Transverse colon (tissue), 4 donors: ENCODE measurements around the gene RPTOR. TPM values are rescaled to one million over a fixed set of nuclear protein-coding genes. Genes with fewer than 3 reads are reported as not detected.

ENCODE experiments used
- DNase-seq: peaks from one replicate; pipeline ENCODE4 v3.0.0-alpha.2; 2019
- H3K27ac ChIP-seq, 4 donors: fragments of 200-600 bp; sonication (generic); 2 replicates each; pipeline ENCODE4 v1.5.1; 2016 to 2018; ENCODE audit warnings: inconsistent platforms in 4 of 4
- H3K27me3 ChIP-seq: fragments of 200-600 bp; sonication (generic); 2 replicates; pipeline ENCODE4 v1.5.1; 2017; ENCODE audit warnings: inconsistent platforms
- H3K36me3 ChIP-seq, 4 donors: fragments of 200-600 bp; sonication (generic); 2 replicates each; pipeline ENCODE4 v1.5.1; 2017 to 2019; ENCODE audit warnings: inconsistent platforms in 4 of 4
- H3K4me1 ChIP-seq, 4 donors: fragments of 200-600 bp; sonication (generic); 2 replicates each; pipeline ENCODE4 v1.5.1; 2017 to 2020; ENCODE audit warnings: inconsistent platforms in 4 of 4
- H3K4me3 ChIP-seq, 4 donors: fragments of 200-600 bp; sonication (generic); 1 replicate in 1 of 4; 2 replicates in 3 of 4; pipeline versions ENCODE4 v1.5.1 to v1.6.1; 2017 to 2019; ENCODE audit warnings: inconsistent platforms in 4 of 4
- H3K9me3 ChIP-seq, 2 donors: fragments of 200-600 bp; sonication (generic); 2 replicates each; pipeline ENCODE4 v1.5.1; 2017 to 2019; ENCODE audit warnings: inconsistent platforms in 2 of 2
- EP300 ChIP-seq: sonication (generic); formaldehyde crosslinking; IDR thresholded peaks from one replicate; pipeline ENCODE4 v1.6.1; 2017; ENCODE audit warnings: antibody characterized with exemption, low read depth
- POLR2A ChIP-seq: fragments of 450-650 bp; IDR thresholded peaks from one replicate; pipeline ENCODE4 v1.6.1; 2016; ENCODE audit warnings: antibody characterized with exemption, mild to moderate bottlenecking, moderate library complexity
- POLR2AphosphoS5 ChIP-seq, 3 donors: sonication (generic); formaldehyde crosslinking; IDR thresholded peaks; one replicate each; pipeline ENCODE4 v1.6.1; 2016; ENCODE audit warnings: antibody characterized with exemption in 3 of 3
- WGBS, 2 donors: methylation state at CpG; one replicate each; pipeline ENCODE4 v1.1.5; 2018; ENCODE audit warnings: low coverage in 1 of 2; 5-methylcytosine and 5-hydroxymethylcytosine counted together
- in situ Hi-C, 4 donors: fragments of 200-750 bp; cut with MboI; loops; one replicate each; pipeline versions ENCODE4 v1.15.0 to v1.15.1; 2017; ENCODE audit warnings: low sequenced_read_pairs in 3 of 4, low pct_ligation_motif_present in 1 of 4, low pct_unique_long_range_greater_than_20kb in 1 of 4
- intact Hi-C: fragments of 100-400 bp; cut with DNase I; formaldehyde crosslinking; loops from one replicate; pipeline ENCODE4 v1.15.1; 2023; ENCODE audit warnings: low total_unique reads
- total RNA-seq, 4 donors: library from RNA; depleted of rRNA; stranded (reverse); fragments of >200 nt; gene quantifications; one replicate each; pipeline ENCODE4 v1.1.0, GENCODE V29; 2016
- TF ChIP-seq, protein P1 (sequence below), 5 experiments: fragments of 200-600 bp in 3 of 5; fragments of 450-650 bp in 2 of 5; sonication (generic) in 3 of 5; IDR thresholded peaks; 1 replicate in 2 of 5; 2 replicates in 3 of 5; pipeline ENCODE4 v1.5.1; 2016 to 2017; ENCODE audit warnings: antibody characterized with exemption in 5 of 5, inconsistent platforms in 3 of 5, mild to moderate bottlenecking in 2 of 5, moderate library complexity in 1 of 5

RPTOR gene
- total RNA-seq, 4 donors from 2014 or later: 28.9 to 79.3 (median 48.0) TPM

DNA sequence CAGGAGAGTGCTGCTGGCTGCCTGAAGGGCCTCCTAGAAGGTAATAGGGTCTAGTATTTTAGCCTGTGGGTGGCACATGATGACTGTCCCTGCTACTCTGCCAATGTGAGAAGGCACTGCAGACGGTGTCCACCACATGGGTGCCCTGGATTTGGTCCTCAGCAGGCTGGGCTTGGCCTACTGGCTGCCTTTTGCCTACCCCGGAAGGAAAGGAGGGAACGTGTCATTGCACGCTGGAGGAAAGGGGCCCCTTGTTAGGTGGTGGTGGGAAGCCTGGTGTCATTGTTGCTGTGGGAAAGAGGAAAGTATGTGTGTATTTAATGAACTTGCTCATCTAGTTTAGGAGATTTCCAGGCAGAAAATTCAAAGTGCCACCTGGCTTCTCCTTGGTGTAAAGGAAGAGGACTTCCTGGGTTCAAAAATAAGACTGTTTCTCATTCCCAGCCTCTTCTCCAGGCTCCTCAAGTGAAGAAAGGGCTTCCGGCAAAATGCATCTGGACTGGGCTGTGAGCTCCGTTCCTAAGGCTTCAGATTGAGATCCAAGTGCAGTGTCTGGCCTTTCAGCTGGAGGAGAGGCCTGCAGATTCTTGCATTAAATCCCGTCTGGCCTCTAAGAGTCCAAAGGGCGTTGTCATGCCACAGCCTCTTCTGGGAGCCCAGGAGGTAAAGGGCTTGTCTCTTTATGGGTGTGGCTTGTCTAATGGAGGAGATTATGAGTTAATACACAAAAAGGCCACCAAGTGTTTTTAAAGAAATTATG, 55.1 kb downstream of the RPTOR start:
- in situ Hi-C loops: no loop called here
- Histone ChIP-seq H3K4me3 (no peak overlapping the region), H3K27me3 (no peaks in the 10 kb centered on the region), H3K27ac (peak overlapping the region; percentile 71 to 81 (median 75)), H3K36me3 (no peaks in the 10 kb centered on the region), H3K9me3 (no peaks in the 10 kb centered on the region), H3K4me1 (peaks cover 9 to 47% (median 27%) of the 10 kb centered on the region in 4 donors)
- peak; percentile 75 for DNase-seq
- intact Hi-C loops: no loop called here
- no peak for TF ChIP-seq POLR2A
- peak in 1 of 3 donors; percentile 17 for TF ChIP-seq POLR2AphosphoS5 (IDR thresholded peaks at IDR 0.05)
- TF ChIP-seq, protein P1, sequence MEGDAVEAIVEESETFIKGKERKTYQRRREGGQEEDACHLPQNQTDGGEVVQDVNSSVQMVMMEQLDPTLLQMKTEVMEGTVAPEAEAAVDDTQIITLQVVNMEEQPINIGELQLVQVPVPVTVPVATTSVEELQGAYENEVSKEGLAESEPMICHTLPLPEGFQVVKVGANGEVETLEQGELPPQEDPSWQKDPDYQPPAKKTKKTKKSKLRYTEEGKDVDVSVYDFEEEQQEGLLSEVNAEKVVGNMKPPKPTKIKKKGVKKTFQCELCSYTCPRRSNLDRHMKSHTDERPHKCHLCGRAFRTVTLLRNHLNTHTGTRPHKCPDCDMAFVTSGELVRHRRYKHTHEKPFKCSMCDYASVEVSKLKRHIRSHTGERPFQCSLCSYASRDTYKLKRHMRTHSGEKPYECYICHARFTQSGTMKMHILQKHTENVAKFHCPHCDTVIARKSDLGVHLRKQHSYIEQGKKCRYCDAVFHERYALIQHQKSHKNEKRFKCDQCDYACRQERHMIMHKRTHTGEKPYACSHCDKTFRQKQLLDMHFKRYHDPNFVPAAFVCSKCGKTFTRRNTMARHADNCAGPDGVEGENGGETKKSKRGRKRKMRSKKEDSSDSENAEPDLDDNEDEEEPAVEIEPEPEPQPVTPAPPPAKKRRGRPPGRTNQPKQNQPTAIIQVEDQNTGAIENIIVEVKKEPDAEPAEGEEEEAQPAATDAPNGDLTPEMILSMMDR (IDR thresholded peaks at IDR 0.05): no peak
- TF ChIP-seq EP300: no peak
- WGBS, 2 donors: 58% methylated on average over 8 of the region's 8 CpGs; no CpG with 5 or more reads in 1 of the 2 donors

DNA sequence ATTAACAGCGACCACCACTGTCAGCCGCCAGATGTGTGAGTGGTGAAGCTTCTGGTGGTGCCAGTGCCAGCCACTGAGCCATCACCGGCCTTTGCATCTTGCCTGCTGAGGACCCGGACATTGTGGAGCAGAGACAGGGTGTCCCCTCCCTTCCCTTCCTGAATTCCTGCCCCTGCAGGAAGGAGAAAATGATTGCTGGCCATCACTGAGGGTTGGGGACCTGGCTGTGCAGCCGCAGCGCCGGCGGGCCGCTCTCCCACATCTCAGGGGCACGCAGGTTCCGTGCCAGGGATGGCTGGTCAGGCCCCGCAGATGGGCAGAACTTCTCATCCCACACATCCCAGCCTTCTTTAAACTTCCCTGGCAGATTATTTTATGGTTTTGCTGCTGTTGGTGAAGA, 56.5 kb downstream of the RPTOR start:
- in situ Hi-C loops: no loop called here
- H3K4me3 ChIP-seq: no peak overlapping the region
- intact Hi-C loops: no loop called here
- no peaks in the 10 kb centered on the region for H3K27me3 ChIP-seq
- TF ChIP-seq, protein P1 (IDR thresholded peaks at IDR 0.05): no peak
- H3K4me1 ChIP-seq: peaks cover 9 to 35% (median 27%) of the 10 kb centered on the region in 4 donors
- no peak overlapping the region for H3K27ac ChIP-seq
- H3K9me3 ChIP-seq: no peaks in the 10 kb centered on the region
- no peaks in the 10 kb centered on the region for H3K36me3 ChIP-seq
- WGBS, 2 donors: 80 to 94% methylated on average over 1 to 12 of the region's 12 CpGs
- no peak for DNase-seq

DNA sequence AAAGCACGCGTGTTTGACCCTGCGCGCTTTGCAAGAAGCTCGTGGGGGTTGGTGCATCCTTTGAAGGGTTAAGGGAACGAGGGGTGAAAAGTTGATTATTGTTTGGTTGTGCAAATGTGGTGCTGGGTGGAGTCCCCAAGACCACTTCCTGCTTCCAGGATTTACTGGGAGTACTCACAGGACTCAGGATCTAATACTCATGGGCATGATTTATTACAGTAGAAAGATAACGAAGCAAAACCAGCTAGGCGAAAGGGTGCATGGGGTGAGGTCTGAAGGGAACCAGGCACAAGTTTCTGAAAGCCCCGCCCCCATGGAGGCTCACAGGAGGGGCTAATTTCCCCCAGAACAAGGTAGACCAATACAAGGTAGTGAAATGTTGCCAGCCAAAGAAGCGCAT, 58.8 kb downstream of the RPTOR start:
- no peaks in the 10 kb centered on the region for H3K36me3 ChIP-seq
- H3K4me3 ChIP-seq: no peak overlapping the region
- intact Hi-C loops (no loop called here), in situ Hi-C loops (no loop called here)
- no peaks in the 10 kb centered on the region for H3K27me3 ChIP-seq
- TF ChIP-seq EP300: no peak
- no peak for TF ChIP-seq POLR2A
- TF ChIP-seq POLR2AphosphoS5 (IDR thresholded peaks at IDR 0.05): no peak
- TF ChIP-seq, protein P1 (IDR thresholded peaks at IDR 0.05): no peak
- H3K4me1 ChIP-seq: peaks cover 9 to 42% (median 29%) of the 10 kb centered on the region in 4 donors
- 78 to 85% methylated on average over 5 to 10 of the region's 10 CpGs for WGBS, 2 donors
- no peak overlapping the region for H3K27ac ChIP-seq
- H3K9me3 ChIP-seq: no peaks in the 10 kb centered on the region
- DNase-seq: no peak

DNA sequence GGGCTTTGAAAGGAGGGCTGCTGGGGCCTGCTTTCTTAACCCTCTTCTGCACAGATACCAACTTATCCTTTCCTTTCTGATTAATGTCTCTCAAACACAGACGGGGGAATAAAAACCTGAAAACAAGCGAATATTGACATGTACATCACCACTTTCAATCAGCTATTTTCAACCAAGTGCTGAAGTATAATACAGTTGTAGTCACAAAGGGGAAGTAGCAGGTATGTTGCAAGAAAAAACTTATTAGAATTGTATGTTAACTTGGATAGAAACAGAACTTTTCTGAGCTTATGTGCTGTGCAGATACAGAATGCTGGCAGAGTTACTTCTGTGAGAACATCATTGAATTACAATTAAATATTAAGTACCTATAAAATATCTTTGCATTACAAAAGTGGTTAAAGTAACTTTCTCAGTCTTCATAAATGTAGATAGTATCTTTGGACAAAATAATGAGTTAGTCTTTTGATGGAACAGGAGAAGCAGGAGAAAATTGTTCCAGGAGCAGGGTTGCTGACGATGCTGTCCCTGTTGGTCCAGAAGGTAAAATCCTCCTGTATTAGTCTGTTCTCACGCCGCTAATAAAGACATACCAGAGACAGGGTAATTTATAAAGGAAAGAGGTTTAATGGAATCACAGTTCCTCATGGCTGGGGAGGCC, 59.5 kb downstream of the RPTOR start:
- no peaks in the 10 kb centered on the region for H3K9me3 ChIP-seq
- H3K4me1 ChIP-seq: peaks cover 9 to 35% (median 26%) of the 10 kb centered on the region in 4 donors
- intact Hi-C loops (no loop called here), in situ Hi-C loops (no loop called here)
- DNase-seq: no peak
- WGBS, 2 donors: 94 to 96% methylated on average over 4 to 5 of the region's 5 CpGs
- no peak overlapping the region for H3K27ac ChIP-seq
- H3K36me3 ChIP-seq: no peaks in the 10 kb centered on the region
- no peaks in the 10 kb centered on the region for H3K27me3 ChIP-seq
- no peak for TF ChIP-seq POLR2A
- TF ChIP-seq POLR2AphosphoS5 (IDR thresholded peaks at IDR 0.05): no peak
- TF ChIP-seq, protein P1 (IDR thresholded peaks at IDR 0.05): no peak
- TF ChIP-seq EP300: no peak
- H3K4me3 ChIP-seq: no peak overlapping the region
